OCI-M1 (cell line): ENCODE results near the gene TRPM4.
"Not testable (repeated sequence)": the region's sequence is repeated elsewhere in the genome, so short reads cannot be mapped to it uniquely, and the experiment has no call there.

Source experiments
- DNase-seq: peaks from one replicate; lab custom pipeline; 2025; lab: John Stamatoyannopoulos, UW

TRPM4 gene

DNA sequence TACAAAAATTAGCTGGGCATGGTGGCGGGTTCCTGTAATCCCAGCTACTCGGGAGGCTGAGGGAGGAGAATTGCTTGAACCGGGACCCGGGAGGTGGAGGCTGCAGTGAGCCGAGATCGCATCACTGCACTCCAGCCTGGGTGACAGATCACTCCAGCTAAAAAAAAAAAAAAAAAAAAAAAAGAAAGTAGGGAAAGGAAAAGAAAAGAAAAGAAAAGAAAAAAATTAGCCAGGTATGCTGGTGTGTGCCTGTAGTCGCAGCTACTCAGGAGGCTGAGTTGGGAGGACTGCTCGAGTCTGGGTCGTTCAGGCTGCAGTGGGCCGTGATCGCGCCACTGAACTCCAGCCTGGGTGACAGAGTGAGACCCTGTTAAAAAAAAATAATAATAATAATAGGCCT lies 30.4 kb upstream of the TRPM4 start:
- DNase-seq = not testable (repeated sequence)

DNA sequence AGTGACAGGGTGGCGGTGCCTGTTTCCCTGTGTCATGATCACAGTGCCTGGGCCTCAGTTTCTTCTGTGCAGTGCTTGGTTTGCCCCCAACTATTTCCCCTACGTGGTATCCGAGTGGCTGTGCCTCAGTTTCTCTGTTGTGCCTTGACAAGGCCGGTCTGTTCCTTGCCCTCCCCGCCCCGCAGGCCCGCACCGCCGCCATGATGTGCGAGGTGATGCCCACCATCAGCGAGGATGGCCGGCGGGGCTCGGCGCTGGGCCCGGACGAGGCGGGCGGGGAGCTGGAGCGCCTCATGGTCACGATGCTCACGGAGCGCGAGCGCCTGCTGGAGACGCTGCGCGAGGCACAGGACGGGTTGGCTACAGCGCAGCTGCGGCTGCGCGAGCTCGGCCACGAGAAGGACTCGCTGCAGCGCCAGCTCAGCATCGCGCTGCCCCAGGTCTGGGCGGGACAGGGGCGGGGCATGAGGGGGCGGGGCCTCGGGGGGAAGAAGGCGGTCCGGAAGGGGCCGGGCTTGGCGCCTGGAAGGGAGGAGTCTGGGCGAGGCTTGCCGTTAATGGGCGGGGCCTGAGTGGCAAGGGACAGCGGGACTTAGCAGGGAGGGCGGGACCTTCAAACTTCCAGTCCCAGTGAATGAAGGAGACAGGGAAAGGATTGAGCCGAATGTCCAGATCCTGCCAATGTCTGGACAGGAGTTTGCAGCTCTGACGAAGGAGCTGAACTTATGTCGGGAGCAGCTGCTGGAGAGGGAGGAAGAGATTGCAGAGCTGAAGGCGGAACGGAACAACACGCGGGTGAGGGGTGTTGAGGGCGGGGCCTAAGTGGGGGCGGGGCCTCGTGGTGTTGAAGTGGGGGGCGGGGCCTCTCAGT lies 29.7 kb upstream of the TRPM4 start:
- DNase-seq = peak; percentile 98

DNA sequence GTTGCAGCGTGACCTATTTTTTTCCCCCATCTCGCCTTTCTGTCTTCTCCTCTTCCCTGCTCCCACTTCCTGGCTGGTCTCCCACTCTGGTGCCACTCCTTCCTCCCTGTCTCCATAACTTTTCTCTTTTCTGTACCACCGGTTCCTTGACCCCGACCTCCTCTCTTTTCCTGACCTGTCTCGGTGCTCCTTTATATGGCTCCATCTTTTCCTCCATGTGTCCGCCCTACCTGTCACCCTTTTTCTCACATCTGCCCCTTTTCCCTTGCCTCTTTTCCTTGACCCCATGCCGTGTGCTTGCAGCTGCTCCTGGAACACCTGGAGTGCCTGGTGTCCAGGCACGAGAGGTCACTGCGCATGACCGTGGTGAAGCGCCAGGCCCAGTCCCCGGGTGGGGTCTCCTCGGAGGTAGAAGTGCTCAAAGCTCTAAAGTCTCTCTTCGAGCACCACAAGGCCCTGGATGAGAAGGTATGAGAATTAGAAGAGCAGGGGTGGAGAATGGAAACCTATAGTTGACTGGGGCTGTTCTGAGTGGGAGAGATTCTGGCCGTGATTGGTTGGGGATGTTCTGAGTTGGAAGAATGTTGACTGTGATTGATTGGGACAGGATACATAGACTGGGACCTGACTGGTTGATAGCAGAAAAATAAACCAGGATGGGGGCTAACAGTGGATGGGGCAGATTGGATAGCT lies 28.9 kb upstream of the TRPM4 start:
- DNase-seq = no peak

DNA sequence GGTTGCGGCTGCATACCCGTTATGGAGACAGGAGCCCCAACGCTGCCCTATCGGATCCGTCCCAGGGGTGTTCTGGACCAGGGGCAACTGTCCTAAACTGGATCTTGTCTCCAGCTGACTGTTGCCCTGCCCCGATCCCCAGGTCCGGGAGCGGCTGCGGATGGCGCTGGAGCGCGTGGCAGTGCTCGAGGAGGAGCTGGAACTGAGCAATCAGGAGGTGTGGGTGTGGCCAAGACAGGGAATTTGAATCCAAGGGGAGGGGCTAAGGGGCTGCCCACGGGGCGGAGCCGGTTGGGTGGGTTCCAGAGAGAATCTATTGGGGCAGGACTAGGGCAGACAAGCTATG lies 28.4 kb upstream of the TRPM4 start:
- DNase-seq = no peak

DNA sequence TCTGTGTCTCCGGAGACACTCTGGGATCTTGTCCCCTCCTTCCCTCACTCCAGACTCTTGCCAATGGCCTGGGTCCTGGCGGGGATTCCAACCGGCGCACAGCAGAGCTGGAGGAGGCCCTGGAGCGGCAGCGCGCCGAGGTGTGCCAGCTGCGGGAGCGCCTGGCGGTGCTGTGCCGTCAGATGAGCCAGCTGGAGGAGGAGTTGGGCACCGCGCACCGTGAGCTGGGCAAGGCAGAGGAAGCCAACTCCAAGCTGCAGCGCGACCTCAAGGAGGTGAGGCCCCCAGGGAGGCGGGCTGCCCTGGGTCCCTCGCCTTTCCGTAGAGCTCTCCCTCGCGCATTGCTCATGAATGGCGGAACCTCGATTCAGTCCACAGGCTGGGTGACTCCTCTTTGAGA lies 27.3 kb upstream of the TRPM4 start:
- no peak for DNase-seq

DNA sequence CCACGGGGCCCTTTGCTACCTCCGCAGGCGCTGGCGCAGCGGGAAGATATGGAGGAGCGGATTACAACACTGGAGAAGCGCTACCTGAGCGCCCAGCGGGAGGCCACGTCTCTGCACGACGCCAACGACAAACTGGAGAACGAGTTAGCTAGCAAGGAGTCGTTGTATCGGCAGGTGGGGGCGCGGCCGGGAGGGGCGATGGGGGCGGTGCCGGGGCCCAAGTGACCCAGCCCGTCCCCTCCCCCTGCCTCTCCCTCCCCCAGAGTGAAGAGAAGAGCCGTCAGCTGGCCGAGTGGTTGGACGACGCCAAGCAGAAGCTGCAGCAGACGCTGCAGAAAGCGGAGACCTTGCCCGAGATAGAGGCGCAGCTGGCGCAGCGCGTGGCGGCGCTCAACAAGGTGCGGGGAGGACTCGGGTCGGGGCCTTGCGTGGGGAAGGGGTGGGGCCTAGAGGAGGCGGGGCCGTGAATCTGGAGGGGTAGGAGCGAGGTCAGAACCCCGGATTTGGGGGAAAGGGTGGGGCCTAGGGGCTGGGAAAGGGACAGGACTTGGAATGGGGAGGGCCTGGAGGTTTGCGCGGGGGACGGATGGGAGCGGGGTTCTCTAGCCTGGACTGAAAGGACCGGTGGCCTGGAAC lies 24.5 kb upstream of the TRPM4 start:
- no peak for DNase-seq

DNA sequence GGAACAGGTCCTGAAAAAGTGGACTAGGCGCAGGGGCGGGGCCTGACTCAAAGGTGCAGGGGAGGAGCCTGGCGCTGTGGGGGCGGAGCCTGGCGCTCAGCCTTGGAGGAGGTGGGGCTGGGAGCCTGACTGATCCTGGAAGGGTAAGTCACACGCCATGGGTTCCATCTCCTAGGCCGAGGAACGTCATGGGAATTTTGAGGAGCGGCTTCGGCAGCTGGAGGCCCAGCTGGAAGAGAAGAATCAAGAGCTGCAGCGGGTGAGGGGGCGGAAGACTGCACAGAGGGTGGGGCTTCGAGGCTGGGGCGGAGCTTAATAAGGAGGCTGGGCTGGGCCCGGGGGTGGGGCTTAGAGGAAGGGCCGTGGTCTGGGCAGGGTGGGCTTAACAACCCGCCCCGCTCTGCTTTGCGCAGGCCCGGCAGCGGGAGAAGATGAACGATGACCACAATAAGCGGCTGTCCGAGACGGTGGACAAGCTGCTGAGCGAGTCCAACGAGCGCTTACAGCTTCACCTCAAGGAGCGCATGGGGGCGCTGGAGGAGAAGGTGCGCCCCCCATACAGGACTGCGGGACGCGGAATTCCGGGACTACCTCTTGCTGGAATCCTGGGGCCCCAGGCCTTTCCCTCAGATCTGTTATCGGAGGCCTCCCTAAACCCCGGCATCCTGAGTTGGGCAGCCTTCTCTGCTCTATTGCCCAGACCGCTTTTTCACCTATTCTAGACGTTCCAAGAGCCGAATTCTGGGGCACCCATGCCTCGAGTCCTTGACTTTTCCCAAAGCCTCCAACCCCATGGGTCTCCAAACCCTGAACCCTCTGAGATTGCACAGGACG lies 23.8 kb upstream of the TRPM4 start:
- no peak for DNase-seq

DNA sequence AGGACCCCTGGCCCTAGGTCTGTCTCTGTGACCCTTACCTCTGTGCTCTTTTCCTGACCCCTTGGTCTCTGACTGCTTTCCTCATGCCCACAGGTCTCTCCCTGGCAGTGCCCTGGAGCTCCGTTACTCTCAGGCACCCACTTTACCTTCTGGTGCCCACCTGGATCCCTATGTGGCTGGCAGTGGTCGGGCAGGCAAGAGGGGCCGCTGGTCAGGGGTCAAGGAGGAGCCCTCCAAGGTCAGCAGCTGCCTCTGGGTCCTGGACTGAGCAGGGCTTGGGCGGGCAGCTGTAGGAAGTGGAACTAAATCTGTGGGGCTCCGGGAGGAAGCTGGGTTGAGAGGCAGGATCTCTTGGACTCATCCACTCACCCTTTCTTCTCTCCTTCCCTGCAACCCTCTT lies 21.9 kb upstream of the TRPM4 start:
- no peak for DNase-seq

DNA sequence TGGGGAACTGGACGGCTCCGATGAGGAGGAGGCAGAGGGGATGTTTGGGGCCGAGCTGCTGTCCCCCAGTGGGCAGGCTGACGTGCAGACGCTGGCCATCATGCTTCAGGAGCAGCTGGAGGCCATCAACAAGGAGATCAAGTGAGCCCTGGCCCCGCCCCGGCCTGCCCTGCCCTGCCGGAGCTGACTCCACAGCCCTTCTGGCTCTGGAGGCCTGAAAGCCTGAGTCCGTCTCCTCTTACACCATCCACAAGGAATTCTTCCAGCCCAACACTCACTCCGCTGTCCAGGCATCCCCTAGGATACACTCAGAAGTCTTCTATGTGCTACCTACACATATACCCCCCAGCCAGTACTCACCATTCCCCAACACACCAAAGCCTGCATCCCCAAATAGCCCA lies 20.8 kb upstream of the TRPM4 start:
- no peak for DNase-seq

DNA sequence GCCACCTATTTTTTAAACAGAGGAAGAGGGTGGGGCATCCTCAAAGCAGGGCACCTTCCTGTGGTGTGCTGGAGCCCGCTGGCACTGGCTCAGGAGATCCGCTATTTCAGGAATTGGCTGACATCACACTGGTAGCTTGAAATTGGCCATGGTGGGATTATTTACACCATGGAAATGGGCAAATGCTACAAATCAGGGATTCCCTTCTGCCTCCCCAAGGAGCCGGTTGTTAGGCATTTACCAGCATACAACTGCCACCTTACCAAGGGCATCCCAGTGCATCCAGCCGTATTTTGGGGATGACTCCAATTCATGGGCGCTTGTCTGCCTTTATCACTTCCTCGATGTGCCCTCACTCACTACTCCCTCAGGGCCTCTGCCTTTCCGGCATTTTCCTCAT lies 16.6 kb upstream of the TRPM4 start:
- no peak for DNase-seq

DNA sequence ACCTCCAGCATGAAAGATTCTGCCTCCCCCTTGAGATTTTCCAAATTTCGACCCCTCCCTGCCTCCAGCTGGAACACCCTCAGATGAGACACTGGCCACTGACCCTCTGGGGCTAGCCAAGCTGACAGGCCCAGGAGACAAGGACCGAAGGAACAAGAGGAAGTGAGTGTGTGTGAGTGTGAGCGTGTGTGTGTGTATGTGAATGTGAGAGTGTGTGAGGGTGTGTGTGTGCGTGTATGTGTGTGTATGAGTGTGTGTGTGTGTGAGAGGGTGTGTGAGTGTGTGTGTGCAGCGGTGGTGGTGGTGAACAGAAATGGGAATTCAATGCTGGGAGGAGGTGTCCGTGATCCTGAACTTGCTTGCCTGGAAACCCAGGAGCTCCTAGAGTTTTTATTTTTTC lies 16.2 kb upstream of the TRPM4 start:
- DNase-seq = no peak

DNA sequence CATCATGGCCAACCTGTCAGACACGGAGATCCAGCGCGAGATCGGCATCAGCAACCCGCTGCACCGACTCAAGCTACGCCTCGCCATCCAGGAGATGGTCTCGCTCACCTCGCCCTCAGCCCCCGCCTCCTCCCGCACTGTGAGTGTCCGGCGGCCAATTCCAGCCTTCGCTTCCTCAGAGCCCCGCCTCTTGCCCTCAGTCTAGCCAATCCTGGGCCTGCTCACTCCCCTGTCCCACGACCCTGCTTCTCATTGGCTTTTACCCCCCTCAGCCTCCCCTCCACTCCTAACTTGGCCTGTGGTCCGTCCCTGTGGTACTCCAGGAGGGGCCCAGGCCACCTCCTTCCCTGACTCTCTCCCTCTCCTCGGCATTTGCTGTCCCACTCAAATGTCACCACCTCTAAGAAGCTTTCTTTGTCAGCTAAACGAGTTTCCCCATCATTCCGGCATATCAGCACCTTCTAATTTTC lies 14.7 kb upstream of the TRPM4 start:
- peak; percentile 74 for DNase-seq

DNA sequence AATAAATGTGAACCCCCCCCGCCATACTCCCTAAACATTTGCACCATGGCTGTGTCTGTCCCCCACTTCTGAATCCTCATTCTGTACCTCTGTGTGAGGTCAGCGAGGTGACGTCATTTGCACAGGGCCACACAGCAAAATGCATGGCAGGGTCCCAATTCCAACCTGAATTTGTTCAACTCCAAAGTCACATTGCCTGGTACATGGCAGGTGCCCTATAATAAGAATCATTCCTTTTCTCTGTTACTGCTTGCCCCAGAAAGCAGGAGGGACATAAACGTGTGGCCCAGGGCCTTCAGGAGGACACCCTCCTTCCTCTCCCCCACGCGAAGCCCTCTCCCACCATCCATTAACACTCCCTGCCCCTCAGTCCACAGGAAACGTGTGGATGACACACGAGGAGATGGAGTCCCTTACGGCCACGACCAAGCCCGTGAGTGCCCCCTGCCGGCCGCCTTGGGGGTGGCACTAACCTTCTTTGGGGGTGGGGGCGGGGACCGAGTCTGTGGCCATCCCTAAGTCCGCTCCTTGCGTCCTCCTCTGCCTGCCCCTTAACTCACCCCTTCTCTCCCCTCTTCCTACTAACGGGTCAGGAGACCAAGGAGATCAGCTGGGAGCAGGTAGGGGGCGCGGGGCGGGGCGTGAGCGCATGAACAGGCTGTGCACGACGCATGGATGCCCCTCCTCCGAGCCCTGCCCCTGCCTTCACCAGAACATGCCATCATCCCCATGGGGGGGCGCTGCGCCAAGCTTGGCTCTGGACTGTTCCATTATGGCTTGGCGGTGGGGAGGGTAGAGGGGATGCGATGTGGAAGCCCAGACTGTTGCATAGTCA lies 11.8 kb upstream of the TRPM4 start:
- peak; percentile 96 for DNase-seq

DNA sequence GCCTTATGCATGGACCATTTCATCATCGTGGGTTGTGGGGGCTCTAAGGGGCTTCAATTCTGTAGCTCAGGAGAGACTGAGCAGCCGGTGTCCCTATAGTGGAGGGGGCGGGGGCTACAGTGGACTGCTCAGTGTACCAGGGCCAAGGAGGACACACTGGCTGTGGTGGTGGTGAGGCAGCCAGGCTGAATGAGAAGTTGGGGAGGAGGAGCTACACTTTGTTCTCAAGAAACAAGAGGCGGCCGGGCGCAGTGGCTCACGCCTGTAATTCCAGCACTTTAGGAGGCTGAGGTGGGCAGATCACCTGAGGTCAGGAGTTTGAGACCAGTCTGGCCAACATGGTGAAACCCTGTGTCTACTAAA lies 11.2 kb upstream of the TRPM4 start:
- DNase-seq = not testable (repeated sequence)

DNA sequence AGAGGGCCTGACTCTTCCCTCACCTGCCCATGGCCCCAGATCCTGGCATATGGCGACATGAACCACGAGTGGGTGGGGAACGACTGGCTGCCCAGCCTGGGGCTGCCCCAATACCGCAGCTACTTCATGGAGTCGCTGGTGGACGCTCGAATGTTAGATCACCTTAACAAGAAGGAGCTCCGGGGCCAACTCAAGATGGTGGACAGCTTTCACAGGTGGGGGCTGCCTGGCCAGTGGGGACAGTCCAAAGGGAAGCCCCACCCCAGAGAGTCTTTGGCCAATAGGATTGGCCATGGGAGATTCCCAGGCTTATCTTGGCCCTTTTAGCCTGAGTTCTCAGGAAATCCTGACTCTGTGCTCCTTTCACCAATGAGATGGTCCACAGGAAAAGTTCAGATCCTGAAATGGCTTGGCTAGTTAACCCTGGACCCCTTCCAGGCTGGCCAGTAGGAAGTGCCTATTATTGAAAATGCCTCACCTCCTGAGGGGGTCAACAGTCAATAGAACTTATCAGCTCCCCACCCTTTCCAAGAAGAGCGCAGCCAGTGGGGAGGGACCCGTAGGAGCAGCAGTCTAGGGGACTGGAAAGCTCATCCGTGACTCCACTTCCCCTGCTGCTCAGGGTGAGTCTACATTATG lies 9.4 kb upstream of the TRPM4 start:
- no peak for DNase-seq

DNA sequence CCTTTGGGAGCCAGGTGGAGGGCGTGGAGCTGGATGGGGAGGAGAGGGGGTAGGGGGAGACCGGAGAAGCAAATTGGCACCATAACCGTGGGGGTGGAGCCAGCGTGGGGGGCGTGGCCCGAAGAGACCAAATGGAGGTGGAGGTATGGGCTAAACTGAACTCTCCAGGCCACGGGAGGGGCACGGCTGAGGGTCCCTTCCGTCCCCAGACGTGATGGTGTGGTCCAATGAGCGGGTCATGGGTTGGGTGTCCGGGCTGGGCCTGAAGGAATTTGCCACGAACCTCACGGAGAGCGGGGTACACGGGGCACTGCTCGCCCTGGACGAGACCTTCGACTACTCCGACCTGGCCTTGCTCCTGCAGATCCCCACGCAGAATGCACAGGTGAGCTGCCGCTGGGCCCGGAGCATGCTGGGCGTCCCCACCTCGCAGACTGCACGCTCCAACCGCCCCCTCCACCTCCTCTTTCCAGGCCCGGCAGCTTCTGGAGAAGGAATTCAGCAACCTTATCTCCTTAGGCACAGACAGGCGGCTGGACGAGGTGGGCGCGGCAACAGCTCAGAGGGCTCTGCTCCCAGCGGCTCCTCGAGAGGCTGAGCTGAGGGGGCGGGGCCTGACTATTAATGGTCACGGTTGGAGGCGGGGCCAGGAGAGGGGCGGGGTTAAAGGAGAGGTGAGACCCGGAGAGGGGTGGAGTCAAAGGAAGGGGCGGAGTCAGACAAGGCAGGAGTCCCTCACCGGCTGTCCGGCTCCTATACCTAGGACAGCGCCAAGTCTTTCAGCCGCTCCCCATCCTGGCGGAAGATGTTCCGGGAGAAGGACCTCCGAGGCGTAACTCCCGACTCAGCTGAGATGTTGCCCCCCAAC lies 8.6 kb upstream of the TRPM4 start:
- peak; percentile 99 for DNase-seq

DNA sequence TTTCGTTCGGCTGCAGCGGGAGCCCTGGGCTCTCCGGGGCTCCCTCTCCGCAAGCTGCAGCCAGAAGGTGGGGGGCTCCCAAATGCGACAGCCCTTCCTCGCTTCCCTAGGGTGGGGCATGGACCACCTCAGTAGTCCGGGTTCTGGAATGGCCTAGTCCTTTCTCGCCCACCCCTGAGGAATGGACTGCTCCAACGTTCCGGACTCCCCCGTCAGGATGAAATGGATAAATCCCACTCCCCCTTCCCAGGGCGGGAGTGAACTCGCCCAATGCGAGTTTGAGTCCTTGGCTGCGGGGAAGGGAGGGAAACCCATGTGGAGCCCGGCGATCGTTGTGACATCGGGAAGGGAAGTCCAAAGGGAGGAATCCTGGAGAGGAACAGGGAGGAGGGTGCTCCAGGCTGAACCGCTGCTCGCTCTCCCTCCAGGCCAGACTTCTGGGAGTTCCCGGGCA lies 7.9 kb upstream of the TRPM4 start:
- peak; percentile 91 for DNase-seq

DNA sequence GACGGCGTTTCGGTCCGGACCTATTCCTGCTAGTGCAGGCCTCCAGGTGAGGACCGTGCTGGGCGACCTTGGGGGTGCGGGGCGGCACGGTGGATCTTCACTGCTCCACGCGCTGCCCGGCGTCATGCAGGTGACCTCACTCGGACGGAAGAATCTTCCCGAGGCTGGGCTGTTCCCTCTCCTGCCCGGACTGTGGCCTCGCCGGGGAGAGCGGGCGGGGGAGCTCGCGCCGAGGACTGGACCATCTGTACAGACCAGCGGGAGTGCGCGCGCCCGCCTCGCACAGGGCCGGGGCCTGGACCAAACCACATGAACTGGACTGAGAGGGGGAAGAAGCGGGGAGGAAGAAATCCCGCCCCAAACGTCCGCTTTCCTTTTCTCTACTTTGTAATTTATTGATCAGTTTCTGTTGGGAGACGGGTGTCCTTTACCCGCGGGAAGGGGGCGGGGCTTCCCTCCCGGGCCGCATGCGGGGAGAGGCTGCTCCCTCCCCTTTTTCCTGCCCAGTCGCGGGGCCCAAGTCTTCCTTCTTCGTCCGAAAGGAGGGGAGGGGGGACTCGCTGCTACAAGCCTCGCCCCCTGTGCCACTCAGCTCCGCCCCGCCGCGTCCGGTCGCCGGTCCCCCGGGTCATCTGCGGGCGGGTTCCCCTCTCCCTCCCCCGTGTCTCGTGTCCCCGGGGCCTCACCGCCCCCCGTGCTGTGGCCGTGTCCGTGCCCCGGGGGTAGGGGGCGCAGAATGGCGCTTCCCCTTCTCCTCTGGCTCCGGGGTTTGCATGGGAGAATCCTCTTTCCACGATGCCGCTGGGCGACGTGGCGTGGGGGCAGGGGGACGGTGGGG lies 7.3 kb upstream of the TRPM4 start:
- peak; percentile 98 for DNase-seq

DNA sequence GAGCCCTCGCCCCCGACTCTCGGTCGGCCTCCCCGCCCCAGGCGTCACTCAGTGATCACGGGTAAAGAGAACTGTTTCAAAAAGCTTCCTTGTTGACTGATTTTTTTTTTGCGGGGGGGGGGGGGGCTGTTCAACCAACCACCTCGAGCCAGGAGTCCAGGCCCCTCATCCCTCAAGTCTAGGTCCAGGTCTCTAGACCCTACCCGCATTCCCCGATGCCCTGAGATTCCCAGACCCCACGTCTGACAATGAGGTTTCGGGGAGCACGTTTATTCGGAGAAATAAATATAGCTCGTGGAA lies 6.7 kb upstream of the TRPM4 start:
- DNase-seq = no peak
